ENCODE results near the gene CSNK1G1. TPM values are rescaled to one million over a fixed set of nuclear protein-coding genes. Genes with fewer than 3 reads are reported as not detected.

Gene CSNK1G1
- total RNA-seq, 1 donor from 2014 or later: 27.7 TPM

GRCh38 chr15:64324165-64324877 is 31.7 kb downstream of the CSNK1G1 start:
- peaks cover 1% of the 10 kb centered on the region for H3K36me3 Mint-ChIP-seq (ENCODE audit: insufficient read depth)
- no peak for TF ChIP-seq CTCF (IDR thresholded peaks at IDR 0.05; ENCODE audit: unreplicated experiment)
- no peaks in the 10 kb centered on the region for H3K4me1 Mint-ChIP-seq (ENCODE audit: low read depth)
- no peak for DNase-seq (ENCODE audit: low spot score, unreplicated experiment)
- no peak overlapping the region for H3K4me3 Mint-ChIP-seq (ENCODE audit: low read depth)
- no peaks in the 10 kb centered on the region for H3K27me3 Mint-ChIP-seq
- H3K27ac Mint-ChIP-seq: no peak overlapping the region
- H3K9me3 Mint-ChIP-seq (ENCODE audit: low read depth): no peaks in the 10 kb centered on the region

DNA sequence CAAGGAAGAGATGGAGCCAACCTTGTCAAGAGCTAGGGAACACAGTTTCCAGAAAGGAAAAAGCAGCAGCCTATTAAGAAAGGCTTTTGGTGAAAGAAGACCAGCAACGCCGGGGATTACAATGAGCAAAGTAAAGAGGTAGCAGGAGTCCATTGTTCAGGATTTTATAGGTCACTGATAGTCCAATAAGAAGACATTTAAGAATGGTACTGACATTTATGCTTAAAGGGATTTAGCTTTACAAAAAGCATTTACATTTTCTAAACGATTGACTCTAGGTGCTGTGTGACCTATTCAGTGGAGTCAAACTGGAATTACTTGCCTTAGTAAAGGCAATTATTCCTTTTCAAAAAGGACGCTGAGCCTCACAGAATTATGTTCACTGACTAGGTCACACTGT is 40.8 kb downstream of the CSNK1G1 start:
- DNase-seq (ENCODE audit: low spot score, unreplicated experiment): no peak
- no peak overlapping the region for H3K27ac Mint-ChIP-seq
- H3K36me3 Mint-ChIP-seq (ENCODE audit: insufficient read depth): peaks cover 4% of the 10 kb centered on the region

GRCh38 chr15:64314456-64314855 is 41.5 kb downstream of the CSNK1G1 start:
- no peaks in the 10 kb centered on the region for H3K9me3 Mint-ChIP-seq (ENCODE audit: low read depth)
- H3K36me3 Mint-ChIP-seq (ENCODE audit: insufficient read depth): peaks cover 4% of the 10 kb centered on the region
- H3K27me3 Mint-ChIP-seq: no peaks in the 10 kb centered on the region
- no peak overlapping the region for H3K4me3 Mint-ChIP-seq (ENCODE audit: low read depth)
- no peak for DNase-seq (ENCODE audit: low spot score, unreplicated experiment)
- H3K4me1 Mint-ChIP-seq (ENCODE audit: low read depth): peaks cover 7% of the 10 kb centered on the region
- TF ChIP-seq CTCF (IDR thresholded peaks at IDR 0.05; ENCODE audit: unreplicated experiment): no peak
- H3K27ac Mint-ChIP-seq: no peak overlapping the region

More for the DNA sequence above, 40.8 kb downstream of the CSNK1G1 start:
- Mint-ChIP-seq H3K9me3 (ENCODE audit: low read depth) (no peaks in the 10 kb centered on the region), H3K4me3 (ENCODE audit: low read depth) (no peak overlapping the region), H3K27me3 (no peaks in the 10 kb centered on the region), H3K4me1 (ENCODE audit: low read depth) (peaks cover 4% of the 10 kb centered on the region)
- no peak for TF ChIP-seq CTCF (IDR thresholded peaks at IDR 0.05; ENCODE audit: unreplicated experiment)

- H3K27me3 Mint-ChIP-seq: no peaks in the 10 kb centered on the region
- peaks cover 5% of the 10 kb centered on the region for H3K4me1 Mint-ChIP-seq (ENCODE audit: low read depth)
- no peak for TF ChIP-seq CTCF (IDR thresholded peaks at IDR 0.05; ENCODE audit: unreplicated experiment)
- no peak overlapping the region for H3K4me3 Mint-ChIP-seq (ENCODE audit: low read depth)
- peaks cover 2% of the 10 kb centered on the region for H3K9me3 Mint-ChIP-seq (ENCODE audit: low read depth)
- no peak overlapping the region for H3K27ac Mint-ChIP-seq
- peaks cover 8% of the 10 kb centered on the region for H3K36me3 Mint-ChIP-seq (ENCODE audit: insufficient read depth)
- no peak for DNase-seq (ENCODE audit: low spot score, unreplicated experiment)
Observed at GRCh38 chr15:64311566-64311965, 44.4 kb downstream of the CSNK1G1 start.

DNA sequence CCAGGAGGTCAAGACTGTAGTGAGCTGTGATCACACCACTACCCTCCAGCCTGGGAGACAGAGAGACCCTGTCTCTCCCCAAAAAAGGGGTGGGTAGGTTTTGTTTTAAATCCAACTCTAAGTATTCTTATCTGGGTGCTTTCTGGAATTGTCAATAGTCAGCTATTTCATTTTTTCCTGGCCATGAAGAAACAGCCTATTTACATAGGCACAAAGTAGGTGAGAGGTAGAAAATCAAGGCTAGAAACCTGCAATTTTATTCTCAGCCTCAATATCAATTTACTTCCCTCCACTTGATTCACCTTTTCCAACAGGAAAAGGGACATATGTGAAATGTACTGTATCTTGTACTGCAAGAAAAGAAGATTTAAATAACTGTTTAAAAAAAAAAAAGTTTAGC is 45.9 kb downstream of the CSNK1G1 start:
- Mint-ChIP-seq H3K9me3 (ENCODE audit: low read depth) (peaks cover 12% of the 10 kb centered on the region), H3K4me1 (ENCODE audit: low read depth) (peaks cover 4% of the 10 kb centered on the region), H3K27ac (no peak overlapping the region), H3K4me3 (ENCODE audit: low read depth) (no peak overlapping the region), H3K27me3 (no peaks in the 10 kb centered on the region), H3K36me3 (ENCODE audit: insufficient read depth) (peaks cover 18% of the 10 kb centered on the region)
- no peak for TF ChIP-seq CTCF (IDR thresholded peaks at IDR 0.05; ENCODE audit: unreplicated experiment)
- no peak for DNase-seq (ENCODE audit: low spot score, unreplicated experiment)
